K562 (cell line): ENCODE results near the gene TMEM209. TPM values are rescaled to one million over a fixed set of nuclear protein-coding genes. Genes with fewer than 3 reads are reported as not detected.

ENCODE experiments used
- CREBBP ChIP-seq: IDR thresholded peaks from one replicate; pipeline ENCODE4 v1.6.1; 2012; ENCODE audit warnings: low read depth, mild to moderate bottlenecking, control low read depth, inconsistent platforms, low read length
- FOXP1 ChIP-seq: sonication (generic); formaldehyde crosslinking; IDR thresholded peaks from 2 replicates; pipeline ENCODE4 v1.8.0; 2022; ENCODE audit warnings: mild to moderate bottlenecking, missing genetic modification reagents
- GTF2F1 ChIP-seq: IDR thresholded peaks from 2 replicates; pipeline ENCODE4 v1.6.1; 2011; ENCODE audit warnings: low read depth, low read length, improper control_type of control experiment
- HSF4 ChIP-seq: fragments of 250-450 bp; sonication (Bioruptor Pico); IDR thresholded peaks from 2 replicates; pipeline ENCODE4 v2.1.2; 2022; ENCODE audit warnings: mild to moderate bottlenecking, moderate library complexity, borderline replicate concordance
- IRF2 ChIP-seq: sonication (generic); formaldehyde crosslinking; IDR thresholded peaks from 2 replicates; pipeline ENCODE4 v1.8.1; 2022; ENCODE audit warnings: mild to moderate bottlenecking, missing genetic modification reagents
- KAT8 ChIP-seq: fragments of 450-650 bp; IDR thresholded peaks from 2 replicates; pipeline ENCODE4 v1.6.1; 2016; ENCODE audit warnings: low read depth, mild to moderate bottlenecking
- MEIS2 ChIP-seq: fragments of 450-650 bp; IDR thresholded peaks from 2 replicates; pipeline ENCODE4 v1.6.1; 2014; ENCODE audit warnings: mild to moderate bottlenecking; ENCODE audit not compliant: partially characterized antibody
- NR1H2 ChIP-seq: sonication (generic); formaldehyde crosslinking; IDR thresholded peaks from 2 replicates; pipeline ENCODE4 v1.4.0; 2020; ENCODE audit warnings: mild to moderate bottlenecking, missing genetic modification reagents
- OTX1 ChIP-seq: fragments of 450-650 bp; formaldehyde crosslinking; IDR thresholded peaks from 2 replicates; pipeline ENCODE4 v1.4.0; 2022; ENCODE audit warnings: mild to moderate bottlenecking
- PML ChIP-seq: IDR thresholded peaks from 2 replicates; pipeline ENCODE4 v1.6.1; 2012; ENCODE audit warnings: low read length, inconsistent platforms
- SREBF2 ChIP-seq: sonication (generic); formaldehyde crosslinking; IDR thresholded peaks from 2 replicates; pipeline ENCODE4 v1.4.0; 2020; ENCODE audit warnings: mild to moderate bottlenecking, missing genetic modification reagents
- SRSF1 ChIP-seq: fragments of 200-400 bp; formaldehyde crosslinking; IDR thresholded peaks from 2 replicates; pipeline ENCODE4 v1.6.1; 2017; ENCODE audit warnings: mild to moderate bottlenecking, low read depth, low read length, moderate library complexity
- ZFPM2 ChIP-seq: fragments of 250-450 bp; sonication (Bioruptor Pico); IDR thresholded peaks from 2 replicates; pipeline ENCODE4 v1.5.1; 2022; ENCODE audit warnings: mild to moderate bottlenecking
- ZNF124 ChIP-seq: sonication (generic); formaldehyde crosslinking; IDR thresholded peaks from 2 replicates; pipeline ENCODE4 v1.8.1; 2022; ENCODE audit warnings: missing genetic modification reagents
- ZNF3 ChIP-seq: fragments of 250-450 bp; sonication (Bioruptor Pico); IDR thresholded peaks from 2 replicates; pipeline ENCODE4 v1.5.0; 2021; ENCODE audit warnings: mild to moderate bottlenecking, moderate library complexity
- ZNF699 ChIP-seq: fragments of 250-450 bp; sonication (Bioruptor Pico); IDR thresholded peaks from 2 replicates; pipeline ENCODE4 v1.8.0; 2021; ENCODE audit warnings: mild to moderate bottlenecking, moderate library complexity; ENCODE audit not compliant: insufficient replicate concordance
- ZNF764 ChIP-seq: fragments of 250-450 bp; sonication (Bioruptor Pico); IDR thresholded peaks from 2 replicates; pipeline ENCODE4 v1.4.0; 2020; ENCODE audit warnings: low read depth, mild to moderate bottlenecking, moderate library complexity
- ZNF778 ChIP-seq: fragments of 450-650 bp; formaldehyde crosslinking; IDR thresholded peaks from 2 replicates; pipeline ENCODE4 v1.4.0; 2020; ENCODE audit warnings: mild to moderate bottlenecking, moderate library complexity
- ZNF830 ChIP-seq: fragments of 250-450 bp; sonication (Bioruptor Pico); IDR thresholded peaks from 2 replicates; pipeline ENCODE4 v1.5.0; 2021; ENCODE audit warnings: mild to moderate bottlenecking
- polyA plus RNA-seq, 8 experiments: library from polyadenylated mRNA; depleted of rRNA in 4 of 8; stranded (reverse) in 5 of 8; unstranded in 3 of 8; fragments of >200 nt; fragmentation: Nextera tagmentation in 2 of 8; fragmentation: Illumina TruSeq in 1 of 8; extraction: Ambion mirVana in 2 of 8; extraction: Trizol in 1 of 8; gene quantifications; 2 replicates each; pipeline versions ENCODE4 v1.2.1 to v1.2.3, GENCODE V29; 2011 to 2014; ENCODE audit warnings: inconsistent platforms in 1 of 8, missing spikeins in 1 of 8
- total RNA-seq, 7 experiments: library from RNA; depleted of rRNA in 6 of 7; stranded (reverse); fragments of >200 nt in 6 of 7; fragmentation: Illumina TruSeq in 2 of 7; extraction: Trizol in 2 of 7; gene quantifications; 2 replicates each; pipeline versions ENCODE4 v1.2.1 to v1.2.3, GENCODE V29; 2011 to 2021; ENCODE audit warnings: low replicate concordance in 1 of 7
- TF ChIP-seq, protein P1 (sequence below): fragments of 450-650 bp; conservative IDR thresholded peaks from 2 replicates; pipeline ENCODE4 v1.6.1; 2016; ENCODE audit warnings: missing genetic modification characterization, low read depth, mild to moderate bottlenecking, missing compliant biosample characterization, moderate library complexity
- TF ChIP-seq, protein P2 (sequence below): sonication (generic); formaldehyde crosslinking; IDR thresholded peaks from 2 replicates; pipeline ENCODE4 v1.4.0; 2020; ENCODE audit warnings: mild to moderate bottlenecking, missing genetic modification reagents
- TF ChIP-seq, protein P3 (sequence below), 2 experiments: fragments of 450-650 bp in 1 of 2; sonication (generic) in 1 of 2; formaldehyde crosslinking in 1 of 2; IDR thresholded peaks in 1 of 2; conservative IDR thresholded peaks in 1 of 2; 2 replicates each; pipeline versions ENCODE4 v1.6.1 to v1.8.1; 2016 to 2023; ENCODE audit warnings: mild to moderate bottlenecking in 2 of 2, moderate library complexity in 2 of 2, inconsistent platforms in 1 of 2, missing genetic modification reagents in 1 of 2
- TF ChIP-seq, protein P4 (sequence below): IDR thresholded peaks from 2 replicates; pipeline ENCODE4 v1.6.1; 2016; ENCODE audit warnings: missing genetic modification characterization, missing compliant biosample characterization

The TMEM209 gene
- total and polyA plus RNA-seq, 9 of the 15 experiments (the other 6 are each of a cell fraction or from before 2014, with no cell fraction given), result 36.8 to 116 (median 76.6) TPM

DNA sequence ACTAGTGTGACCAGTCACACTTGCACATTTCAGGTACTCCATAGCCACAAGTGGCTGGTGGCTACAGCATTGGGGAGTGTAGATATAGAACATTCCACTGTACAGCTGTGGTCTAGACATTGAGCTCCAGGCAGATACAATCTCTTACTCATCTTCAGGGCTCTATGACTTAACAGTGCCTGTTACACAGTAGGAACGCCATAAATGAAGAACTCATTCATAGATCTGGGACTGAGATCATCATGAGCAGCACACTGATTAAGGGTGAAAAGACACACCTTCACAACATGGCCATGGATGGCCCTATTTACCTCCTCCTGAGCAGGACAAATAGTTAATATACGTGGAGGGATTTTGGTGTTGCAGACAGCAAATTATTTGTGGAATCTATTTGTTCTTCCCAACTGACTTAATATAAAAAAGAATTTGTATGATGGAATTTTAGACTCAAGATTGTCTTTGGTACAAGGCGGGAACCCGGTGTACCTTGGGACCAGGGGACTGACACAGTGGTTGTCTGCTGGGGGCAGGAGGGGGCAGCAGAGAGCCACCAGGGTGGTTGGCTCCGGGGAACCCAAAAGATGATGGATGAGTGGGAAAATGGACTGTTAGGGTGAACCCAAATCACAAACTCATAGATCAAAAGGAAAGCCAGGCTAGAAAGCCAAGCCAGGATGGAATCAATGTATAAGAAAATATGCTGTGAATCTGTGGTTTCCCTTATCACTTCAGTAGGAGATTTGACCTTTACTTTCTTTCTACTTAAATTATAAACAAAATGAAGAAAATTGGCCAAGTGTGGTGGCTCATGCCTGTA lies 37.2 kb upstream of the TMEM209 start (continued):
- TF ChIP-seq, protein P1, sequence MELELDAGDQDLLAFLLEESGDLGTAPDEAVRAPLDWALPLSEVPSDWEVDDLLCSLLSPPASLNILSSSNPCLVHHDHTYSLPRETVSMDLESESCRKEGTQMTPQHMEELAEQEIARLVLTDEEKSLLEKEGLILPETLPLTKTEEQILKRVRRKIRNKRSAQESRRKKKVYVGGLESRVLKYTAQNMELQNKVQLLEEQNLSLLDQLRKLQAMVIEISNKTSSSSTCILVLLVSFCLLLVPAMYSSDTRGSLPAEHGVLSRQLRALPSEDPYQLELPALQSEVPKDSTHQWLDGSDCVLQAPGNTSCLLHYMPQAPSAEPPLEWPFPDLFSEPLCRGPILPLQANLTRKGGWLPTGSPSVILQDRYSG (tag), result no peak
- no peak for TF ChIP-seq IRF2 (CRISPR knock-in tag)
- no peak for TF ChIP-seq SRSF1
- no peak for TF ChIP-seq ZNF124 (CRISPR knock-in tag)
- TF ChIP-seq, protein P2, sequence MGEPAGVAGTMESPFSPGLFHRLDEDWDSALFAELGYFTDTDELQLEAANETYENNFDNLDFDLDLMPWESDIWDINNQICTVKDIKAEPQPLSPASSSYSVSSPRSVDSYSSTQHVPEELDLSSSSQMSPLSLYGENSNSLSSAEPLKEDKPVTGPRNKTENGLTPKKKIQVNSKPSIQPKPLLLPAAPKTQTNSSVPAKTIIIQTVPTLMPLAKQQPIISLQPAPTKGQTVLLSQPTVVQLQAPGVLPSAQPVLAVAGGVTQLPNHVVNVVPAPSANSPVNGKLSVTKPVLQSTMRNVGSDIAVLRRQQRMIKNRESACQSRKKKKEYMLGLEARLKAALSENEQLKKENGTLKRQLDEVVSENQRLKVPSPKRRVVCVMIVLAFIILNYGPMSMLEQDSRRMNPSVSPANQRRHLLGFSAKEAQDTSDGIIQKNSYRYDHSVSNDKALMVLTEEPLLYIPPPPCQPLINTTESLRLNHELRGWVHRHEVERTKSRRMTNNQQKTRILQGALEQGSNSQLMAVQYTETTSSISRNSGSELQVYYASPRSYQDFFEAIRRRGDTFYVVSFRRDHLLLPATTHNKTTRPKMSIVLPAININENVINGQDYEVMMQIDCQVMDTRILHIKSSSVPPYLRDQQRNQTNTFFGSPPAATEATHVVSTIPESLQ, result no peak
- TF ChIP-seq HSF4 (CRISPR knock-in tag), result no peak
- no peak for TF ChIP-seq KAT8
- TF ChIP-seq ZNF764, result no peak
- TF ChIP-seq, protein P3, sequence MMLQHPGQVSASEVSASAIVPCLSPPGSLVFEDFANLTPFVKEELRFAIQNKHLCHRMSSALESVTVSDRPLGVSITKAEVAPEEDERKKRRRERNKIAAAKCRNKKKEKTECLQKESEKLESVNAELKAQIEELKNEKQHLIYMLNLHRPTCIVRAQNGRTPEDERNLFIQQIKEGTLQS (IDR thresholded peaks at IDR 0.05), result peak; percentile 94
- TF ChIP-seq, protein P3 (CRISPR knock-in tag; conservative IDR thresholded peaks at IDR 0.05), result peak; percentile 72; the same call in 1 of the 2 replicates
- TF ChIP-seq ZNF3 (CRISPR knock-in tag), result no peak
- TF ChIP-seq, protein P4, sequence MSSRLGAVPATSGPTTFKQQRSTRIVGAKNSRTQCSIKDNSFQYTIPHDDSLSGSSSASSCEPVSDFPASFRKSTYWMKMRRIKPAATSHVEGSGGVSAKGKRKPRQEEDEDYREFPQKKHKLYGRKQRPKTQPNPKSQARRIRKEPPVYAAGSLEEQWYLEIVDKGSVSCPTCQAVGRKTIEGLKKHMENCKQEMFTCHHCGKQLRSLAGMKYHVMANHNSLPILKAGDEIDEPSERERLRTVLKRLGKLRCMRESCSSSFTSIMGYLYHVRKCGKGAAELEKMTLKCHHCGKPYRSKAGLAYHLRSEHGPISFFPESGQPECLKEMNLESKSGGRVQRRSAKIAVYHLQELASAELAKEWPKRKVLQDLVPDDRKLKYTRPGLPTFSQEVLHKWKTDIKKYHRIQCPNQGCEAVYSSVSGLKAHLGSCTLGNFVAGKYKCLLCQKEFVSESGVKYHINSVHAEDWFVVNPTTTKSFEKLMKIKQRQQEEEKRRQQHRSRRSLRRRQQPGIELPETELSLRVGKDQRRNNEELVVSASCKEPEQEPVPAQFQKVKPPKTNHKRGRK, result no peak
- TF ChIP-seq GTF2F1, result no peak
- no peak for TF ChIP-seq OTX1 (CRISPR knock-in tag)
- TF ChIP-seq FOXP1 (CRISPR knock-in tag), result no peak
- no peak for TF ChIP-seq CREBBP
- no peak for TF ChIP-seq ZNF830 (CRISPR knock-in tag)
- no peak for TF ChIP-seq ZNF778 (CRISPR knock-in tag)
- no peak for TF ChIP-seq NR1H2 (CRISPR knock-in tag)
- no peak for TF ChIP-seq SREBF2
- TF ChIP-seq ZNF699 (CRISPR knock-in tag), result no peak
- TF ChIP-seq MEIS2, result peak; percentile 65
- 0 out of 2 replicates have a peak, but pooled peaks have one; percentile 20 for TF ChIP-seq PML
- TF ChIP-seq ZFPM2 (CRISPR knock-in tag), result no peak
